ENCODE data around the gene PCSK4.

PCSK4 gene

DNA sequence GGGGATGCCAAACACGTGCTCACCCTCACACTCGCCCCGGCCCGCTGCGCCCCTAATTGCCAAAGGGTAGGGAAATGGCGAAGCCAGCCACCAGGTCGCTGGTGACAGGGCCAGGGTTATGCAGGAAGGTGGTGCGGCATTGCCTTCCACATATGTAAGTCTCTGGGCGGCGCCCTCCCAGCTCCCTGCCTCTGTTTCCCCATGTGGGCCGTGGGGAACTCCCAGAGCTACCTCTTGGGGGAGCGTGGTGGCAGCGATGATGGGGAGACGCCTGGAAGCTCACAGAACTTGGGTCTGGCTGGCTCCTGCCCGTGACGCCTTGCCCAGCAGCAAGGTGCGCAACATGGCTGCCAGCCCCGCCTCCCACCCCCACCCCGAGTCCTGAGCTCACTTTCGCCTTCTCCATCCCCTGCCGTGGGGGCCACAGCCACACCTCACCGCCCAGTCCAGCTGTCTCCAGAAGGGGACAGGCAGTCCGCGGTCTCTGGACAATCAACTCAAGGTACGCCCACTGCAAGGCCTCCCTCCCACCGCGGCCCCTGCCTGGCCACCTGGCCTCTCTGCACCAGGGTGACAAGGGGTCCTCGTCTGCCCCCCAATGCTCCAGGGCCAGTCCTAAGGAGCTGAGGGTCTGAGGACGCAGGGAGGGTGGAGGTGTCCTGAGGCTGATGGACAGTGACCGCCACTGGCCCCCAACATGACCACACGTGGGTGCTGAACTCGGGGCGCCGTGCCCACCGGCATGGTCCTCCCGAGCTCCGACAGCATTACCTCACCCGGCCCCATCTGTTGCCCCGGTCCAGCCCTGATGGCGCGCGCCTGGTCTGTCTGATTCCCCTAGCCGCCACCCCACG lies 17.7 kb downstream of the PCSK4 start:
- in situ Hi-C loops (cut with MboI; ENCODE audit: low sequenced_read_pairs), result no loop called here

- in situ Hi-C loops (cut with MboI; ENCODE audit: low sequenced_read_pairs), result no loop called here
These were observed 18.5 kb downstream of the PCSK4 start for GRCh38 chr19:1471515-1472160.

DNA sequence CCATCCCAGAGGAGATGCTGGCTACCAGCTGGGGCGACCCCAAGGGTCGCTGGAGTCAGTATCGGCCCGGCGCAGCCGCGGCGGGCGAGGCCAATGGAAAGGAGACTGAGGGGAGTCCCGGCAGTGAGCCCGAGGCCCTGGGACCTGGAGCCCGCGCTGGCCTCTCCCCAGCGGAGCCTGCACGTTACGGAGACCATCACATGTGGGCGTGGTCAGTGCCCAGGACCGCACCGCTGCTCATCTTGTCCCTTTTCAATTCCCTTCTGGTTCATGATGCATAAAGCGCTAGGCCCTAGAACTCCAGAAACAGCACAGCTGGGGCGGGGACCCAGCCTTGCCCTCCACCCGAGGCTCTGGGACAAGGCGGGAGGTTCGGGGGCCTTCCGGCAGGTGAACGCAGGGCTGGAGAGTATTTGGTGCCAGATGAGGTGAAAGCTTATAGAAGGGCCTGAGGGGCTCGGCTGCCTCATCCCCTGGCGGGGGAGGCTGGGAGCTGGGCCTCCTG lies 19.1 kb downstream of the PCSK4 start:
- in situ Hi-C loops (cut with MboI; ENCODE audit: low sequenced_read_pairs), result no loop called here

GRCh38 chr19:1470305-1471009 lies 19.7 kb downstream of the PCSK4 start:
- in situ Hi-C loops (cut with MboI; ENCODE audit: low sequenced_read_pairs), result no loop called here

- in situ Hi-C loops (cut with MboI; ENCODE audit: low sequenced_read_pairs), result no loop called here
These were observed 20.2 kb downstream of the PCSK4 start for GRCh38 chr19:1470055-1470304.

DNA sequence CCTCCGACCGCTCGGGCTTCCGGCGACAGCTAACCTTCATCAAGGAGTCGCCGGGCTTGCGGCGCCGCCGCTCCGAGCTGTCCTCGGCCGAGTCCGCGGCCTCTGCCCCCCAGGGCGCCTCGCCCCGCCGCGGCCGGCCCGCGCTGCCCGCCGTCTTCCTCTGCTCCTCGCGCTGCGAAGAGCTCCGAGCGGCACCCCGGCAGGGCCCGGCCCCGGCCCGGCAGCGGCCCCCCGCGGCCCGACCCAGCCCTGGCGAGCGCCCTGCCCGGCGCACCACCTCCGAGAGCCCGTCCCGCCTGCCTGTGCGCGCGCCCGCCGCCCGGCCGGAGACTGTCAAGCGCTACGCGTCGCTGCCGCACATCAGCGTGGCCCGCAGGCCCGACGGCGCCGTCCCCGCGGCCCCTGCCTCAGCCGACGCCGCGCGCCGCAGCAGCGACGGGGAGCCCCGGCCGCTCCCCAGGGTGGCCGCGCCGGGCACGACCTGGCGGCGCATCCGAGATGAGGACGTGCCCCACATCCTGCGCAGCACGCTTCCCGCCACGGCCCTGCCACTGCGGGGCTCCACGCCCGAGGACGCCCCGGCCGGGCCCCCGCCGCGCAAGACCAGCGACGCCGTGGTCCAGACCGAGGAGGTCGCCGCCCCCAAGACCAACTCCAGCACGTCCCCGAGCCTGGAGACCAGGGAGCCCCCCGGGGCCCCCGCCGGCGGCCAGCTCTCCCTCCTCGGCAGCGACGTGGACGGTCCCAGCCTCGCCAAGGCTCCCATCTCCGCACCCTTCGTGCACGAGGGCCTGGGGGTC lies 20.7 kb downstream of the PCSK4 start:
- in situ Hi-C loops (cut with MboI; ENCODE audit: low sequenced_read_pairs), result no loop called here

DNA sequence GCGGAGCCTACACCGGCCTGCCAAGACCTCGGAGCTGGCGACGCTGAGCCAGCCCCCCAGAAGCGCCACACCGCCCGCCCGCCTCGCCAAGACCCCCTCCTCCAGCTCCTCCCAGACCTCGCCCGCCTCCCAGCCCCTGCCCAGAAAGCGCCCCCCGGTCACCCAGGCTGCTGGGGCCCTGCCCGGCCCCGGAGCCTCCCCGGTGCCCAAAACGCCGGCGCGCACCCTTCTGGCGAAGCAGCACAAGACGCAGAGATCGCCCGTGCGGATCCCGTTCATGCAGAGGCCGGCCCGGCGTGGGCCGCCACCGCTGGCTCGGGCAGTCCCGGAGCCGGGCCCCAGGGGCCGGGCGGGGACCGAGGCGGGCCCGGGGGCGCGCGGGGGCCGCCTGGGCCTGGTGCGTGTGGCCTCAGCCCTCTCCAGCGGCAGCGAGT lies 21.3 kb downstream of the PCSK4 start:
- in situ Hi-C loops (cut with MboI; ENCODE audit: low sequenced_read_pairs), result no loop called here

- in situ Hi-C loops (cut with MboI; ENCODE audit: low sequenced_read_pairs), result no loop called here
These were observed 21.8 kb downstream of the PCSK4 start for GRCh38 chr19:1468274-1468820.

- in situ Hi-C loops (cut with MboI; ENCODE audit: low sequenced_read_pairs), result no loop called here
These were observed 22.5 kb downstream of the PCSK4 start for GRCh38 chr19:1467490-1468273.

GRCh38 chr19:1467215-1467489 lies 23.0 kb downstream of the PCSK4 start:
- in situ Hi-C loops (cut with MboI; ENCODE audit: low sequenced_read_pairs), result no loop called here

DNA sequence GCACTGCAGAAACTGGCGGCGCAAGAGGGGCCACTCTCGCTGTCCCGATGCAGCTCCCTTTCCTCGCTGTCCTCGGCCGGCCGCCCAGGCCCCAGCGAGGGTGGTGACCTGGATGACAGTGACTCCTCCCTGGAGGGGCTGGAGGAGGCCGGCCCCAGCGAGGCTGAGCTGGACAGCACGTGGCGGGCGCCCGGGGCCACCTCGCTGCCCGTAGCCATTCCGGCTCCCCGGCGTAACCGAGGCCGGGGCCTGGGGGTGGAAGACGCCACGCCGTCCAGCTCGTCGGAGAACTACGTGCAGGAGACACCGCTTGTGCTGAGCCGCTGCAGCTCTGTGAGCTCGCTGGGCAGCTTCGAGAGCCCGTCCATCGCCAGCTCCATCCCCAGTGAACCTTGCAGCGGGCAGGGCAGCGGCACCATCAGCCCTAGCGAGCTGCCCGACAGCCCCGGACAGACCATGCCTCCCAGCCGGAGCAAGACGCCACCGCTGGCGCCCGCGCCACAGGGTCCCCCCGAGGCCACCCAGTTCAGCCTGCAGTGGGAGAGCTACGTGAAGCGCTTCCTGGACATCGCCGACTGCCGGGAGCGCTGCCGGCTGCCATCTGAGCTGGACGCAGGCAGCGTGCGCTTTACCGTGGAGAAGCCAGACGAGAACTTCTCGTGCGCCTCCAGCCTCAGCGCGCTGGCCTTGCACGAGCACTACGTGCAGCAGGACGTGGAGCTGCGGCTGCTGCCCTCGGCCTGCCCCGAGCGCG lies 23.5 kb downstream of the PCSK4 start:
- in situ Hi-C loops (cut with MboI; ENCODE audit: low sequenced_read_pairs), result no loop called here

GRCh38 chr19:1466018-1466460 lies 24.1 kb downstream of the PCSK4 start:
- in situ Hi-C loops (cut with MboI; ENCODE audit: low sequenced_read_pairs), result no loop called here

DNA sequence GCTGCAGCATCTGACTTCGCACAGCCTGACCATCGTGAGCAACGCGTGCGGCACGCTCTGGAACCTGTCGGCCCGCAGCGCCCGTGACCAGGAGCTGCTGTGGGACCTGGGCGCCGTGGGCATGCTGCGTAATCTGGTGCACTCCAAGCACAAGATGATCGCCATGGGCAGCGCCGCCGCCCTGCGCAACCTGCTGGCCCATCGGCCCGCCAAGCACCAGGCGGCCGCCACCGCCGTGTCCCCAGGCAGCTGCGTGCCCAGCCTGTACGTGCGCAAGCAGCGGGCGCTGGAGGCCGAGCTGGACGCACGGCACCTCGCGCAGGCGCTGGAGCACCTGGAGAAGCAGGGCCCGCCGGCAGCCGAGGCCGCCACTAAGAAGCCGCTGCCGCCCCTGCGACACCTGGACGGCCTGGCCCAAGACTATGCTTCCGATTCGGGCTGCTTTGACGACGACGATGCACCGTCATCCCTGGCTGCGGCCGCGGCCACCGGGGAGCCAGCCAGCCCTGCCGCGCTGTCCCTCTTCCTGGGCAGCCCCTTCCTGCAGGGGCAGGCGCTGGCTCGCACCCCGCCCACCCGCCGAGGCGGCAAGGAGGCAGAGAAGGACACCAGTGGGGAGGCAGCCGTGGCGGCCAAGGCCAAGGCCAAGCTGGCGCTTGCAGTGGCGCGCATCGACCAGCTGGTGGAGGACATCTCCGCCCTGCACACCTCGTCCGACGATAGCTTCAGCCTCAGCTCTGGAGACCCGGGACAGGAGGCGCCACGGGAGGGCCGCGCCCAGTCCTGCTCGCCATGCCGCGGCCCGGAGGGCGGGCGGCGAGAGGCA lies 24.7 kb downstream of the PCSK4 start:
- in situ Hi-C loops (cut with MboI; ENCODE audit: low sequenced_read_pairs), result no loop called here

DNA sequence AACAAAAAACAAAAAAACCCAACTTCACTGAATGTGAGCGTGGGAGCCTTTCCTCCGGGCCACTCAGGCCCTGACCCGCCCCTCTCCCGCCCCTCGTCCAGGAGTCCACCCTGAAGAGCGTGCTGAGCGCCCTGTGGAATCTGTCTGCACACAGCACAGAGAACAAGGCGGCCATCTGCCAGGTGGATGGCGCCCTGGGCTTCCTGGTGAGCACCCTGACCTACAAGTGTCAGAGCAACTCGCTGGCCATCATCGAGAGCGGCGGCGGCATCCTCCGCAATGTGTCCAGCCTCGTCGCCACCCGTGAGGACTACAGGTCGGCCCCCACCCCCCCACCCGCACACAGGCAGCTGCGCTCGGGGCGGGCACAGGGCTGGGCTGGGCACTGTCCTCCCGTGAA lies 28.3 kb downstream of the PCSK4 start:
- in situ Hi-C loops (cut with MboI; ENCODE audit: low sequenced_read_pairs), result no loop called here

- in situ Hi-C loops (cut with MboI; ENCODE audit: low sequenced_read_pairs), result no loop called here
These were observed 29.8 kb downstream of the PCSK4 start for GRCh38 chr19:1460033-1460995.

- in situ Hi-C loops (cut with MboI; ENCODE audit: low sequenced_read_pairs), result no loop called here
These were observed 30.7 kb downstream of the PCSK4 start for GRCh38 chr19:1459479-1459878.

- in situ Hi-C loops (cut with MboI; ENCODE audit: low sequenced_read_pairs), result no loop called here
These were observed 32.3 kb downstream of the PCSK4 start for GRCh38 chr19:1457892-1458291.

All from HL-60/S4 (cell line).